Natural killer cell treated with Interleukin-12 subunit alpha and Interleukin-12 subunit beta and Interleukin-15 and Interleukin-18, amount 100 ng/mL, for 72 hours (primary cell): ENCODE measurements around the gene EXTL2. TPM values are rescaled to one million over a fixed set of nuclear protein-coding genes. Genes with fewer than 3 reads are reported as not detected.

Experiments used
- ATAC-seq, 2 donors: fragments of 150-1000 bp; cut with Tn5 transposase in 1 of 2; sonication (Bioruptor Pico), chemical (Tn5 transposase) in 1 of 2; 2 replicates each; pipeline ENCODE4 v1.10.0; 2021
- DNase-seq: peaks from one replicate; pipeline ENCODE4 v3.0.0; 2022; ENCODE audit warnings: low spot score
- H3K27ac Mint-ChIP-seq, 2 donors: 1 replicate in 1 of 2; 2 replicates in 1 of 2; pipeline ENCODE4 v1.8.0; 2022; ENCODE audit warnings: mixed read lengths in 2 of 2, mild to moderate bottlenecking in 1 of 2, moderate library complexity in 1 of 2
- H3K27me3 Mint-ChIP-seq, 2 donors: 1 replicate in 1 of 2; 2 replicates in 1 of 2; pipeline ENCODE4 v1.8.0; 2022; ENCODE audit warnings: mixed read lengths in 2 of 2
- H3K36me3 Mint-ChIP-seq: one replicate; pipeline ENCODE4 v1.8.0; 2022; ENCODE audit warnings: mixed read lengths
- H3K4me1 Mint-ChIP-seq, 2 donors: 1 replicate in 1 of 2; 2 replicates in 1 of 2; pipeline ENCODE4 v1.8.0; 2022; ENCODE audit warnings: low read depth in 2 of 2, mixed read lengths in 2 of 2, mild to moderate bottlenecking in 1 of 2
- H3K4me3 Mint-ChIP-seq: one replicate; pipeline ENCODE4 v1.8.0; 2022; ENCODE audit warnings: mixed read lengths
- H3K9me3 Mint-ChIP-seq: 2 replicates; pipeline ENCODE4 v1.8.0; 2022; ENCODE audit warnings: mixed read lengths
- total RNA-seq, 2 donors: library from RNA; stranded (reverse); gene quantifications; one replicate each; pipeline ENCODE4 v1.2.3, GENCODE V29; 2022

Gene EXTL2
- total RNA-seq, 2 donors from 2014 or later: 3.2 to 10.0 TPM

DNA sequence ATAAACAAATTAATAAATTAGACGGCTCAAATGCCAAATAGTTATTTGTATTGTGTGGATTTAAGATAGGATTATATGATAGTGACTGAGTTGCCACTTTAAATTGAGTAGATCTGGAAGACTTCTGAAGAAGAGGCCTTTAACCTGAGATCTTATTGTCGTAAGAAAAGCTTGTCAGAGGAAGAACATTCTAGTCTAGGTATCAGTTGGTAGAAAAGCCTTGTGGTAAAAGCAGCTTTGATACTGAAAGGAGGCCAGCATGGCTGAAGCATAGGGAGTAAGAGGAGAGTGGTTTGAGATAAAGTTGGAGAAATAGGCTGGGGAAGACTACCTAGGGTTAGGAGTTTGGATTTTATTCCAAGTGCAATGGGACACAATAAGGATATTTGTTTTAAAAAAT, 30.3 kb upstream of the EXTL2 start:
- H3K4me1 Mint-ChIP-seq: peaks cover 22 to 25% of the 10 kb centered on the region in 2 donors
- H3K9me3 Mint-ChIP-seq: peaks cover 3% of the 10 kb centered on the region
- H3K27ac Mint-ChIP-seq: peak overlapping the region in 1 of 2 donors; percentile 23
- H3K4me3 Mint-ChIP-seq: peak overlapping the region; percentile 7
- ATAC-seq (no peak), DNase-seq (no peak)
- peaks cover 31% of the 10 kb centered on the region for H3K36me3 Mint-ChIP-seq
- H3K27me3 Mint-ChIP-seq: no peaks in the 10 kb centered on the region

DNA sequence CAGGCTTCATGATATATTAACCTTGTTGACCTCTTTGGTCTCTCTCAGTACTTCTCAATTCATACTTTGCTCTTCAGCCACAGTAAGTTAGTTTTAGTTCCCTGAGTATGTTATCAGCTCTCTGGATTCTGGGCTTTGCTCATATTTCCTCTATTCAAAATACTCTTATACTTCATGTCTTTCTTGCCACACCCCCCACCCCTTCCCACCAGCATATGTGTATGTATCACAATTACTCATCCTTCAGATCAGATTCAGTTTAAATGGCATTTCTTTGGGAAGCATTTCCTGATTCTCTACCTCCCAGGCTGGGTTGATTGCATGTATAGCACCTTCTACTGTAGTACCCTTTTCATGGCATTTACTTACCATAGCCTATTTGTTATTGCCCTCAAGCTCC, 29.6 kb upstream of the EXTL2 start:
- H3K27ac Mint-ChIP-seq: peak overlapping the region in 1 of 2 donors; percentile 23
- DNase-seq (no peak), ATAC-seq (no peak)
- H3K4me3 Mint-ChIP-seq: no peak overlapping the region
- peaks cover 31% of the 10 kb centered on the region for H3K36me3 Mint-ChIP-seq
- H3K27me3 Mint-ChIP-seq: no peaks in the 10 kb centered on the region
- H3K4me1 Mint-ChIP-seq: peaks cover 22 to 23% of the 10 kb centered on the region in 2 donors
- peaks cover 3% of the 10 kb centered on the region for H3K9me3 Mint-ChIP-seq

DNA sequence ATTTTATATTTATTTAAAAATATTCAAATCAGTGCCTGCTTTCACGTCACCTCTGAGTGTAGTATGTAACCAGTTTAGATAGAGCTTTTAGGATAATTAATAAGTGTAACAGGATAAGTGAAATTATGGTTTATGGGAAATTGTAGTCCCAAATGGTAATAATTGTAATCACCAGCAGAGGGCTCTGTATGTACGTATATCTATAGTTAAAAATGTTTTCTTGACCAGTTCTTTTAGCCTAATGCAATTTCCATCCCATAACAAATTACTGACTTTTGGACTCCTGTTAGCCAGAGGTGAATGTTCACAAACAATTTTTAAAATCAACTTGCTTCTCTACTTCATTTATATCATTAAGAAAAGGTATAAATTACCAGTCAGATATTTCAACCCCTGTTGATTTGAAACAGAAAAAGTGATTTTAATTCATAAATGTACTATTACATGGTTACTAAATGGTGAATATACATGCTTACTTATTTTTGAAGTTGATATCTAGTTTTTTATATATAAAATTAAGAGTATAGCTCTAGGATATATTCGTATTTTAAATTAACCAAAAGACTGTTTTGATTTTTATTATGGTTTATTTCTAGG, 26.6 kb upstream of the EXTL2 start:
- Mint-ChIP-seq H3K9me3 (peaks cover 2% of the 10 kb centered on the region), H3K4me1 (peaks cover 20 to 24% of the 10 kb centered on the region in 2 donors), H3K4me3 (no peak overlapping the region), H3K27me3 (no peaks in the 10 kb centered on the region), H3K36me3 (peaks cover 36% of the 10 kb centered on the region), H3K27ac (no peak overlapping the region)
- no peak for DNase-seq
- ATAC-seq: no peak

DNA sequence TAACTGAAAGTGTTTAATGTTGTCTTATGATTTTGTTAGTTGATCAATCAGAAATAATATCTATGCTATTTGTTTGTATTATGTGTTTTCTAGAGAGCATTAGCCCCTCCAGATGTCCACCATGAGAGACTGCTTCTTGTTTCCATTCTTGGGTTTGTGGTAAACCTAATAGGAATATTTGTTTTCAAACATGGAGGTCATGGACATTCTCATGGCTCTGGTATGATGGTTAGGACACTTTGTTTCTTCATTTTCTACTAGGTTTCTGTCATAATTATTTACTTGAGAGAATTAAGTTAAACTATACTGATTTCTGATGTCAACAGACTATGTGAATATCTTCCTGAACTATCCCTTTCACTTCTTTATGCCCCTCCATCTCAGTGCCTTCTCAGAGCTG, 17.4 kb upstream of the EXTL2 start:
- DNase-seq (no peak), ATAC-seq (no peak)
- no peak overlapping the region for H3K4me3 Mint-ChIP-seq
- H3K27ac Mint-ChIP-seq: no peak overlapping the region
- peaks cover 39% of the 10 kb centered on the region for H3K36me3 Mint-ChIP-seq
- H3K9me3 Mint-ChIP-seq: no peaks in the 10 kb centered on the region
- no peaks in the 10 kb centered on the region for H3K27me3 Mint-ChIP-seq
- H3K4me1 Mint-ChIP-seq: peaks cover 11 to 18% of the 10 kb centered on the region in 2 donors

DNA sequence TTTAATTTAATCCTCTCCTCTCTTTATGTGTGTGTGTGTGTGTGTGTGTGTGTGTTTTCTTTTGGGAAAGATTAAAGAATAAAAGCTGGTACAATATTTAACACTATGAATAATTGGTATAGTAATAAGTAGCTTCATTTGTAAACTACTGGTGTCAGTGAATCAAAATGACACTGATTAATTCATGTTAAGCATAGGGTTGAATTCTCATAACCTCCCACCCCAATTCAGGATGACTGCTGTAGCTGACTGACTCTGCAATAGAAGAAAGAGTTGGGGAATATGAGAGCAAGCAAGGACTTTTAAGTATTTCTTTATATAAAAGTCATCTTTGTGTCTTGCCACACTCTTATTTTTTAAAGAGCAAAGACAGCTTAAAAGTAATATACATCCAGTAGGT, 14.4 kb upstream of the EXTL2 start:
- Mint-ChIP-seq H3K9me3 (no peaks in the 10 kb centered on the region), H3K4me1 (peaks cover 12 to 21% of the 10 kb centered on the region in 2 donors), H3K27ac (peak overlapping the region in 1 of 2 donors; percentile 26), H3K27me3 (no peaks in the 10 kb centered on the region), H3K36me3 (peaks cover 40% of the 10 kb centered on the region), H3K4me3 (no peak overlapping the region)
- DNase-seq: no peak
- no peak for ATAC-seq

DNA sequence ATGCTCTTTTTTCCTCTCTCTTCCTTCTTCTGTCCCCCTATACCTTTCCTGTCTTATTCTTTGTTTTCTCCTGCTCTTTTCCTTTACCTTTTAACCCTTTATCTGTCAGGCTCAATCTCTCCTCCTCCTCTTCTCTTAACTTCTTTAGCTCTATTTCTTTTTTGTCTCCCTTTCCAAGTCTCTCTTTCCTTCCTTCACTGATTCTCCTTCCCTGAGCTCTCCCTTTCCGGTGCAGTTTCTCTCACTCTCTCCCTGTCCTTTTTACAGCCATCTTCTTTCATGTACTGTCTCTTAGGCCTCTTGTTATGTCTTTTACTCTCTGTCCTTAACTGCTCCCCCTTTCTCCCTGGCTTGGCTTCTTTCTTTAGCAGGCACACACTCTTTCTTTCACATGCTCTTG, 13.2 kb upstream of the EXTL2 start:
- H3K27ac Mint-ChIP-seq: no peak overlapping the region
- no peaks in the 10 kb centered on the region for H3K9me3 Mint-ChIP-seq
- H3K27me3 Mint-ChIP-seq: no peaks in the 10 kb centered on the region
- DNase-seq: no peak
- ATAC-seq: no peak
- peaks cover 38% of the 10 kb centered on the region for H3K36me3 Mint-ChIP-seq
- H3K4me3 Mint-ChIP-seq: no peak overlapping the region
- H3K4me1 Mint-ChIP-seq: peaks cover 12 to 21% of the 10 kb centered on the region in 2 donors

DNA sequence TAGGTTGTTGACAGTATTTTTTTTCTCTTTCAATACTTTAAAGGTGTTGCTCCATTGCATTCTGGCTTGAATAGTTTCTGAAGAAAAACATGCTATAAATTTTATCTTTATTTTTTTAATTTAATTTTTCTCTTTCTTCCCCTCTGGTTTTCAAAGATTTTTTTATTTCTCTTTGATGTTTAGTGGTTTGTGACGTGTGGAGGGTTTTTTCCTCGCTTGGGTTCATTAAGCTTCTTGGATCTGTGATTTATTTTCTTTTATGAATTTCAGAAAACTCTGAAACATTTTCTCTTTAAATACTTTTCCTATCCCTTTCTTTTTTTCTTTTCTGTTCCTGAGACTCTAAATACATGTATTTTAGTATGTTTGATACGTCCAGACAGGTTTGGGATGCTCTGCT, 10.5 kb upstream of the EXTL2 start:
- H3K36me3 Mint-ChIP-seq: peaks cover 45% of the 10 kb centered on the region
- no peak overlapping the region for H3K4me3 Mint-ChIP-seq
- DNase-seq: no peak
- no peaks in the 10 kb centered on the region for H3K27me3 Mint-ChIP-seq
- peaks cover 19 to 21% of the 10 kb centered on the region in 2 donors for H3K4me1 Mint-ChIP-seq
- H3K9me3 Mint-ChIP-seq: no peaks in the 10 kb centered on the region
- no peak overlapping the region for H3K27ac Mint-ChIP-seq
- no peak for ATAC-seq

DNA sequence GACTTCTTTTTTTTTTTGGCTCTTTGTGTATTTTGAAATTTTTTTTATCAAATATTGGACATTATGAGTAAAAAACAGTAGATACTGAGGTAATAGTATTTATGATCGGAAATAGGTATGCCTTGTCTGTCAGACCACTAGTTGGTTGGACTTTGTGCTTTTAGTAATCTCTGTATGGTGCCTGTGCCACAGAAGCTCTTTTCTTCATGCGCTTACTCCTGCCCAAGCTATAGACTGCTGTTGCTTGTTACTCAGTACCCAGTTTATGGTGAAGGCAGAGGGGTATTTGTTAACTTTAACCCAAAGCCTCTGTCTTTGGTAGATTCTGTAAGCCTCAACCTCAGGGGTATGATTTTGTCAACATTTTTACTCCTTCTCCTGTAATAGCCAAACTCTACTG, 9.9 kb upstream of the EXTL2 start:
- H3K27ac Mint-ChIP-seq: no peak overlapping the region
- H3K36me3 Mint-ChIP-seq: peaks cover 50% of the 10 kb centered on the region

DNA sequence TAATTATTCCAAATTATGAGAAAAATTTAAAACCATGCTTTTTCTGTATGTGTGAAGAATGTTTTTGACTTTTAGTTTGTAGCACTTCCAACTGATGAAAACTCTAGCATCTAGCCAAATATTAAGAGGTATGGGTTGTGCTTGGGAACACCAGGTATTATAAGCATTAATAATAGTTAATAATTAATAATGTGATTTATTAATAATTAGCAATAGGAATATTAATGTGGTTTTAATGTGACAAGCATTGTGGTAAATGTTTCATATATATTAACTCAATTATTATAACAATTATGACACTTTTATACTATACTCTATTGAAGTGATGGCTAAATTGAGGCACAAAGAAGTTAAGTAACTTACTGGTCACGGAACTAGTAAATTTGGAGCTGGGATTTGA, 9.1 kb upstream of the EXTL2 start:
- Mint-ChIP-seq H3K36me3 (peaks cover 56% of the 10 kb centered on the region), H3K27ac (no peak overlapping the region), H3K4me1 (peaks cover 25 to 33% of the 10 kb centered on the region in 2 donors), H3K27me3 (no peaks in the 10 kb centered on the region), H3K9me3 (no peaks in the 10 kb centered on the region), H3K4me3 (no peak overlapping the region)
- no peak for ATAC-seq
- no peak for DNase-seq

More for the DNA sequence above, 9.9 kb upstream of the EXTL2 start:
- peaks cover 22 to 26% of the 10 kb centered on the region in 2 donors for H3K4me1 Mint-ChIP-seq
- H3K27me3 Mint-ChIP-seq: no peaks in the 10 kb centered on the region
- no peak overlapping the region for H3K4me3 Mint-ChIP-seq
- ATAC-seq (no peak), DNase-seq (no peak)
- H3K9me3 Mint-ChIP-seq: no peaks in the 10 kb centered on the region

DNA sequence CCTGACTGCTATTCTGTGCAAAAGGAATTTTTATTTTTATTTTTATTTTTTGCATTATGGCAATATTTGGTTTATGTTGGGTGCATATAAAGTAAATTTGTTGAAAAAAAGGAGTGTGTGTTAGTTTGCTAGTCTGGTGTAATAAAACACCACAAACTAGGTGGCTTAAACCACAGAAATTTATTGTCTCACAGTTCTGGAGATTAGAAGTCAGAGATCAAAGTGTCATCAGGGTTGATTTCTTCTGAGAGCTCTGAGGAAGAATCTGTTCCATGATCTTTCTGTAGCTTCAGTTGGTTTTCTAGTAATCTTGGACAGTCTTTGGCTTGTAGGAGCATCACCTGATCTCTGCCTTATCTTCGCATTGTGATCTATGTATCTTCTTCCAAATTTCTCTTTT, 7.7 kb upstream of the EXTL2 start:
- Mint-ChIP-seq H3K4me1 (peaks cover 23 to 37% of the 10 kb centered on the region in 2 donors), H3K27ac (no peak overlapping the region), H3K4me3 (no peak overlapping the region), H3K9me3 (no peaks in the 10 kb centered on the region), H3K36me3 (peaks cover 46% of the 10 kb centered on the region), H3K27me3 (no peaks in the 10 kb centered on the region)
- ATAC-seq (no peak), DNase-seq (no peak)

DNA sequence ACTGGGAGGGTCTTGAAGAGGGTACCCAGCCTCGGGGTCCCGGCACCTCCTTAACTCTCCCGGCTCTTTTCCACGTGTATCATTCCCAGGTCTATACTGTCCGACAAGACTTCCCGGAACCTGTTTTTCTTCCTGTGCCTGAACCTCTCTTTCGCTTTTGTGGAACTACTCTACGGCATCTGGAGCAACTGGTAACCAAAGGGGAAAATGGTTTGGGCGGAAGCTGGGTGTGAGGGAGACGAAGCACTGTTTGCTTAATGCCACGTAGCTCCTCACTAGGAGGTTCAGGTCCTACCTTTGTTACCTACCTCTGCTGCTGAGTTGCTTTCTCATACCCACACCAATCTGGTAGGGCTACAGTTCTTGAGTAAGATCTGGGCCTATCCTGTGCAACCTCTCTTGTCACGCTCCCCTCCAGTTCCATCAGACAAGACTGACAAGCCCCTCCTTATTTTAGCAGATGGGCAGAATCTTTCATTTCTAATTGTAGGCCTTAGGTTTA, 1.9 kb upstream of the EXTL2 start:
- Mint-ChIP-seq H3K27ac (peak overlapping the region; percentile 99 to 100), H3K27me3 (no peaks in the 10 kb centered on the region), H3K4me1 (peaks cover 51 to 63% of the 10 kb centered on the region in 2 donors), H3K4me3 (peak overlapping the region; percentile 98), H3K9me3 (no peaks in the 10 kb centered on the region), H3K36me3 (peaks cover 19% of the 10 kb centered on the region)
- DNase-seq (peak; percentile 66), ATAC-seq (peak; percentile 65 to 75)

DNA sequence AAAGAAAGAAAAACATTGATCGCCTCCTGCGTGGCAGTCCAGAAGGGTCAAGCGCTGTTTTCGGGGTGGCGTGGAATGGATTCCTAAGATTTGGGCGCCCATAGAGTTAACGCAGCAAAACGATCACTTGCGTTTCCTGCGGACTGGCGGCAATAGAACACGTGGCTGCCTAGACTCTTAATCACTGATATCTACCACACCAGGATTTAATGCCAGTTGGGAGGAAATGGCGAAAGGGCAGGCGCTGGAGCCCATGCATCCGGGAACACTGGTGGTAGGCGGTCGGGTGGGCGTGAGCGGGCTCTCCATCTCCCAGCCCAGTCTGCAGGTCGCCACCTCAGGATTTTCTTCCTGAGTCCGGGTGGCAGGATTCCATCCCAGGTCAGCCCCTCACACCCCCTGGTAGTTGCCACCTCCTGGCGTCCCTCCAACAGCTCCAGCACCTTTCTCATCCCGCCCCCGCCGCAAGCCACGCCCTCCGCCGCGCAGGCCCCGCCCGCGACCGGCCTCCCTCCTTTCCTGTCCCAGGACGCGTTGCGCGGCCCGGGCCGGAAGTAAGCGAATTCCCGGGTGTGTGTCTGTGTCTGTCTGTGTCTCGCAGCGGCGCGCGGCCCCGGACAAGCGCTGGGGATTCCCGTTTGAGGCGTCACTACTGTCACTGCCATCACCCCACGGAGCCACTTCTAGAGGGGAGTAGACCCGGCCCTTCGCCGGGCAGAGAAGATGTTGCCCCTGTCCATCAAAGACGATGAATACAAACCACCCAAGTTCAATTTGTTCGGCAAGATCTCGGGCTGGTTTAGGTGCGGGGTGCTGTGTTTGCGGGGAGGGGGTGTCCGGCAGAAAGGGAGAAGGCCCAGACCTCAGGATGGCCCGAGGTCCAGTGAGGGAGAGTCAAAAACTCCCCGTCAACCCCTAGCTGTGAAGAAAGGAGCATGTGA, 1.2 kb upstream of the EXTL2 start, which contains the start of gene SLC30A7:
SLC30A7 (plus strand) TSS at position 551 of the 941 bp plus-strand sequence; CDS start at position 724, 173 bp downstream.
- Mint-ChIP-seq H3K4me1 (peaks cover 48 to 63% of the 10 kb centered on the region in 2 donors), H3K36me3 (peaks cover 19% of the 10 kb centered on the region), H3K27me3 (no peaks in the 10 kb centered on the region), H3K27ac (peak within 1 kb of the TSS; percentile 99 to 100), H3K9me3 (no peaks in the 10 kb centered on the region), H3K4me3 (peak within 1 kb of the TSS; percentile 98)
- DNase-seq (peak; percentile 96), ATAC-seq (peak; percentile 95 to 96)

DNA sequence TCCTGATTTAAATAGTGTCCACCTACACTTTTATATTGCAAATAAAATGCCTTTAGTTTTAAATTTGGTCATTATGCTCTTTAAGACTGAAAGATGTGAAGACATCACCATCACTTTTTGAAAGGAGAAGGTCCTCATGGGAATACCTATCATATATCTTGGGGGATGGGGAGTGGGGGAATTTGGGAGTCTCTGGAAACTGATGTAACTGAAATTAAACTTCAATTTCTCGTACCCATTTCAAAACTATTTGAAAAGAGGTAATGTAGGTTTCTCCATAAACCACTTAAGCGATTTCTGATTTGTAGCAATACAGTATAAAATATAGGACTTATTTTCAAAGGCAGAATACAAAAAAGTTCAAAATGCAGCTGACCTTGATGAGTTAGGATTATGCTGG, 924 bp downstream of the EXTL2 start:
- Mint-ChIP-seq H3K27ac (peak overlapping the region; percentile 53 to 76), H3K27me3 (no peaks in the 10 kb centered on the region), H3K4me1 (peaks cover 40 to 51% of the 10 kb centered on the region in 2 donors), H3K4me3 (peak overlapping the region; percentile 68), H3K9me3 (peaks cover 4% of the 10 kb centered on the region), H3K36me3 (peaks cover 13% of the 10 kb centered on the region)
- DNase-seq (no peak), ATAC-seq (no peak)

DNA sequence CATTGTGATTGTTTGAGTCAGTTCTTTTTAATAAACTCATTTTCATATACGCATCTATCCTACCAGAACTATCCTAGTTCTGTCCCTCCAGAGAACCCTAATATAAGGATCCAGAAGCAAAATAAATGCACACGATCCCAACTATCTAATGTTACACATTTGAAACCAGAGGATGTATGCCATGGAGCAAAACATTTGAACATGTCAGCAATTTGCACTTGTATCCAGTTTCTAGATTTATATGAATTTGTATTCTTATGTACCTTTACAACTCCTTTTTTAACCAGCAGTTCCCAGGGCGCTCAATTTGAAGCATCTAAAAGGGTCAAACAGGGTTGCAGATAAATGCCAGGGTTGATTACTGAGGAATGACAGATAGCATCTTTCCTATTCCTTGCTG, 2.1 kb downstream of the EXTL2 start:
- ATAC-seq (no peak), DNase-seq (no peak)
- Mint-ChIP-seq H3K4me1 (peaks cover 34 to 40% of the 10 kb centered on the region in 2 donors), H3K4me3 (peak overlapping the region; percentile 68), H3K36me3 (peaks cover 20% of the 10 kb centered on the region), H3K27me3 (no peaks in the 10 kb centered on the region), H3K9me3 (peaks cover 4% of the 10 kb centered on the region), H3K27ac (peak overlapping the region; percentile 53 to 76)
